GM18517 (cell line): ENCODE measurements around the gene ADORA3.

Experiments
- ATAC-seq: cut with Tn5 transposase; IDR thresholded peaks from one replicate; pipeline ENCODE4 v1.9.1; 2021; ENCODE audit warnings: mild to moderate bottlenecking, moderate library complexity; ENCODE audit not compliant: unreplicated experiment

The ADORA3 gene

GRCh38 chr1:111476761-111477309, 26.6 kb downstream of the ADORA3 start:
- ATAC-seq, result peak; percentile 83

- ATAC-seq, result no peak
Observed at GRCh38 chr1:111476214-111476613, 27.2 kb downstream of the ADORA3 start.

DNA sequence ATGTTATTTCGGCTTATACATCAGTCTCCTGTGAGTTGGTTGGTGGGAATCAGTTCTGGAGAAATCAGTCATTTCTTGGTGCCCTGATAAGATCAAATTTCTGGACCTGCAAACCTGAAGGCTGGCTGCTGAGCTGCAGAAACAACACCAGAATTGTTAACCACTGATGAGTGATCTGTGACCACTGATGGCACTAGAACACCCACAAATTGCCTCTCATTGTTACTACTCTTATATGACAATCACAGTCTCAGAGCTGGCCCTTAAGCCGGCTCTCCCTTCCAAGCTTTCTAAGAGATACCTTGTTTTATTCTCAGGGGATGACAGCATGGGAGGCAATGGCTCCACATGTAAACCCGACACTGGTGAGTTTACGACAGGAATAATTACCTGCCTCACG, 27.7 kb downstream of the ADORA3 start:
- ATAC-seq, result no peak

- ATAC-seq, result no peak
Observed at GRCh38 chr1:111474521-111474920, 28.9 kb downstream of the ADORA3 start.

DNA sequence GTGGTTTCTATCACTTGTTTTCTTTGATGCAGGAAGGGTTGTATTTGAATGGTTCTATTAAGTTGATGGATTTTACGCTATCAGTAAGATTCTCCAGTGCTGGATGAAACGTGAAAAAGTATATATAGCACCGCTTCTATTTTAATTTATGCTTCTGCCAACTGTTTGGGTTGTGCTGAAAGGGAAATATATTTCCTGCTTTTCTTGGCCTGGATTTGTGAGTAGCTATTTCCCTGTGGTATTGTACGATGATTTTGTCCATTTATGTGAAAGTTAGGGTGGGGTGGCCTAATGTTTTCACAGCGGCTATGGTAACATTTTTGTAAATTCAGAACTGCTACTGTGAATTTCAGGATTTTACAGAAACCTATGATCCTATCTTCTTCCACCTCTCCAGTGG, 29.3 kb downstream of the ADORA3 start:
- no peak for ATAC-seq

DNA sequence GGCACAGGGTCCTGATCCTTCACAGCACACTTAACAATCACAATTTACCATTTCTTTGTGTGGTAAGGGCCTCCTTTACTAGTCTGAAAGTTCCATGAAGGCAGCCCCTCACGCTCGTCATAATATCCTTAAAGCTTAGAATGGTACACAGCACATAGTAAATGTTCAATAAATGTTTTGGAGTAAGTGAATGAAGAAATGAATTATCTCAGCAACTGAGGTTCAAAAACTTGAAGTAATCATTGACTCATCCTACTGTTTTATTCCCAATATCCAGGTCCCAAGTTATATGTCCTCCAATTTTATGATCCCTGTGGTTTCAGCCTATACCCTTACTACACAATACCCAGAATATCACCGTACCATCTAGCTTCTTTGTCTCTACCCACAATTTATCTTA, 31.9 kb downstream of the ADORA3 start:
- ATAC-seq, result no peak

DNA sequence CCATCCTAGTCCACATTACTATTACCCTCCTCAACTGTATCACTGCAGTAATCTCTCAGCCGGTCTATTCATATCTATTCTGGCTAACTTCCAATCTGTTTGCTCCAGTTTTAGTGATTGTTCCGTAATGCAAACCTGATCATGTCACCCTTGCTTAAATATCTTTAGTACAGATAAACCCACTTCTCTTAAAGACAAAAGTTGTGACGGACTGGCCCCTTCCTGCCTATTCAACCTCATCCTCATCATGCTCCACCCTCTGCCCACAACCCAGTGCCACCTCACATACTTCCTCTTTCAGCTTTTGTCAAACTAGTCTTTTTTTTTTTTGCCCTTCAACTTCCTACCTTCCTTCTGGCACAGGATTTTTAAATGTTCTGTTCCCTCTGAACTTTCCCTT, 32.4 kb downstream of the ADORA3 start:
- peak; percentile 70 for ATAC-seq

DNA sequence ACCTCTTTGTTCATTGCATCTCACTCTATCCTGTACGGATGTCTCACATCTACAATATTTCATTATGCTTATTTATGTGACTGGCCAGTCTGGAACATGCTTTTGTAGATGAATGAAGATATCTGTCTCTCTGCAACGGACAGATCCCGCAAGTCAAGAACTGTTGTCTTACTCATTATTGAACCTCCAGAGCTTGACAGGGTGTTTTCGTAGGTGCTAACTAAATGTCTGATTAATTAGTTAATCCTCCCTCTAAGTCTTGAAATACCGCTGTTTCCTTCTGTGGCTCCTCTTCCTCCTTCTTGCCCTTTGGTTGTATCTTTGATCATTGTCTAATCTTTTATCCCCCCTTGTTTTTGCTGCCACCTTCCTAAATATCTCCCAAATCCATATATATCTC, 32.8 kb downstream of the ADORA3 start:
- peak; percentile 8 for ATAC-seq

DNA sequence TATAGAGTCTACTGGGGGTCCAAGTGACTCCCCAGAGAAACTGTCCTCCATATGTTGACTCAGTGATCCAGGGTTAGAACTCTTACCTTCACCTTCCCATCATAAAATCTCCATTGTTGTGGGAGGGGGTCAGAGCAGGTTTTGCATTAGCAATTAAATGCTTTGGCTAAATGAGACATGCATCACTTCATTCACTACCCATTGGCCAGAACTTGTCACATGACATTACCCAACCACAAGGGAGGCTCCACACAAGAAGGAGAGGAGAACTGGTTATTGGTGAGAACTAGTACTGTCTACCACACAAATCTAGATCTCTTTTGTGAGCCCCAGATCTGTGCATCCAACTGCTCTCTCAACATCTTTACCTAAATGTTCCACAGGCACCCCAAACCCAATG, 33.9 kb downstream of the ADORA3 start:
- no peak for ATAC-seq

GRCh38 chr1:111468717-111469100, 34.7 kb downstream of the ADORA3 start:
- no peak for ATAC-seq

DNA sequence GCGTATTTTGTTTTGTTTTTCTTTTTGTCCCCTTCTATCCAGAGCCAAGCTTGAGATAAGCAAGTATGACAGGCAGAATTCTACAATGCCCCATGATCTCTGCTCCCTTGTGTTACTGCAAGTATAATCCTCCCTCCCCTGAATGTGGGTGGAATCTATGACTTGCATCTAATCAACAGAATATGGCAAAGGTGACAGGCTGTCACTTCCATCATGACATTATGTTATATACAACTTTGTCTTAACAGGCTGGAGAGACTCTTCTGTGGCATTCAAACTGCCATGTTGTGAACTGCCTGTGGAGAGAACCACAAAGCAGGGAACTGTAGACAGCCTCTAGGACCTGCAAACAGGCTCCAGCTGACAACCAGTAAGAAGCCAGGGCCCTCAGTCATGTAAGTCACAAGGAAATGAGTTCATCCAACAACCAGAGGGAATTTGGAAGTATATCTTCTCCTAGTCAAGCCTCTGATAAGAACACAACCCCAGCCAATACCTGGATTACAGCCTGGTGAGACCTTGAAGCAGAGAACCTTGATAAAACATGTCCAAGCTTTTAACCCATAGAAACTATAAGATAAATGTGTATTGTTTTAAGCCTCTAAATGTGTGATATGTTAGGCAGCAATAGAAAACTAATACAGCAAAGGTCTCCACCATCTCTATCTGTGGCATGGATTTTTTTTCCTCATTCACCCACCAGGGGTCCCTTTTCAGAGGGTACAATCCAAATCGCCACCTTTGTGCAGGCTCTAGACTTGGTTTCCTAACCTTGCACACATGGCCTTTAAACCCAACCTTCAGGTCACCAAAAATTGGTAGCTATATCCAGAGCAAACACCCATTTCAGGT, 35.3 kb downstream of the ADORA3 start:
- no peak for ATAC-seq

DNA sequence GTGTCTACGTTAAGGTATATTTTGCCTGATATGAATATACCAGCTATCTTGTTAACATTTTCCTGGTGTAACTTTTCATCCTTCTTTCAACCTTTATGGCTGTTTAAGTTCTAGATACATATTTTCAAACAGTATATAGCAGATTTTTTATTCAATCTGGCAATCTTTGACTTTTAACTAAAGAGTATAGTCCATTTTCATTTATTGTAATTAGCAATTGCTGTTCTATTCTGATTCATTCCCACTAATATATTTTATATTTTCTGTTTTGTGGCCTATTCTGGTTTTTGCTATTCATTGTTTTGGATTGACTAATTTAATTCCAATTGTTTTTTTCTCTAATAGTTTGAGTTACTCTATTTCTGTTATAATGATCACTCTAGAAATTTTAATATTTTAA, 37.0 kb downstream of the ADORA3 start:
- ATAC-seq, result no peak

GRCh38 chr1:111465754-111466153, 37.7 kb downstream of the ADORA3 start:
- ATAC-seq, result no peak

- no peak for ATAC-seq
Observed at GRCh38 chr1:111463029-111463683, 40.3 kb downstream of the ADORA3 start.

GRCh38 chr1:111462370-111463028, 40.9 kb downstream of the ADORA3 start:
- no peak for ATAC-seq

- no peak for ATAC-seq
Observed at GRCh38 chr1:111461765-111462164, 41.7 kb downstream of the ADORA3 start.

DNA sequence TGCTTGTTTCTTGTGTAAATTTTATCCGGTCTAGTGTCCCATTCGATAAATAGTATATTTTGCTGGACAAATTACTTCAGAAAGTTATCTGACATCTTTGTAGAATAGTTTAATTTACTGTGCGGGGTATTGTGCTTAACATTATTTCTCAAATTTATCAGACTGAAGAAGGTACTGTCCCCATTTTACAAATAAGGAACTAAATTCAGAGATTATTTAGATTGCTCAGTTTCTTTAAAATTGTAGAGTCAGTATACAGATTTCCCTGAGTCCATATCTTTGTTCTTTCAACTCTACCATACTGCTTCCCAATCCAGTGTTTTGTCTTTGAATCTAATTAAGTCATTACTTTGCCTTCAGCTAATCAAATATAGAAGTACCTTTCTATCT, 47.8 kb downstream of the ADORA3 start:
- ATAC-seq, result no peak

- no peak for ATAC-seq
Observed at GRCh38 chr1:111454859-111455641, 48.4 kb downstream of the ADORA3 start.

DNA sequence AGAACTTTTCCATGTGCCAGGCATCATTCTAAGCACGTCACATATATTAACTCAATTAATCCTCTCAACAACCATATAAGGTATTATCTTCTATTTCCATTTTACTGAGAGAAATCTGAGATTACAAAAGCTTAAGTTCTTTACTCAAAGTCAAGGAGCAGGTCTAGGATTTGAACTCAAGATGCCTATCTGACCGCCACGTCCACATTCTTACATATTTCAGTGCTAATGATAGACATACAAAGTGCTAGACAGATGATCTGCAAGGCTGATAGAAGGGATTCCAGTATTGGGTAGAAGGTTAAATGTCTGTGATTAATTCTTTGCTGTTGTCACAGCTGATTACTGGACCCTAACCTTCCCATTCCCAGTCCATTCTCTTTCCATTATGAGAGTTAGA, 49.7 kb downstream of the ADORA3 start:
- ATAC-seq, result no peak

DNA sequence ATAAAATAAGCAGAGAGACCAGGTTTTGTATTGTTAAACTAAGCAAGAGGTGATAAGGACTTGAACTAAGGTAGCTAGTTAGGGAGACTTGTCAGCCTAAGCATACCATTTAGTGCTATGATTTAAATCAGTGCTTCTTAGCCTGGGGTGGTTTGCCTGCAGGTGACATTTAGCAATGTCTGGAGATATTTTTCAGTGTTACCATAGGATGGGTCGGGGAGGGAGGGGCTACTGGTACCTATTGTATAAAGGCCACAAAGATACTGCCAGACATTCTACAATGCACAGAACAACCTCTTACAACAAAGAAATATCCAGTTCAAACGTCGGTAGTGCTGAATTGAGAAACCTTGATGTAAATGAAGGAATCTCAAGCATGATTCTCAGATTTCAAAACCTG, 50.9 kb downstream of the ADORA3 start:
- ATAC-seq, result no peak

DNA sequence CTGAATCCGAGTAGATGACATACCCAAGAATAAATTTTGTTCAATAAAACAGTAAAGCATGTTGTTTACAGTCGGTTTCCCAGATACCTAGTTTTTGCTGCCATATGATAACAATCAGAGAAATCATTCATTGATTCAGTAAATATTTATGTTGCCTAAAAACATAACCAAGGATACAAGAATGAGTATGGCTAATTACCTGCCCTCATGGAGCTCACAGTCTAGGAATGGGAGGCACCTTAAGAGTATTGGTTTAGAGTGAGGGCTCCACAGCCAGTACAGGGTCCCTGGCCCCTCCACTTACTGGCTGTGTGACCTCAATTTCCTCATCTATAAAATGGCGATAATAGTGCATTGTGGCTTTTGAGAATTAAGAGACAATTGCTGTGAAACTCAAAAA, 53.2 kb downstream of the ADORA3 start:
- no peak for ATAC-seq
